HEK293 (cell line): ENCODE data around the gene RNF217.
A peak's percentile ranks its signal among the peaks of the same experiment; 100 is the strongest.

Source experiments
- CTCF ChIA-PET: fragments of 350-600 bp; formaldehyde crosslinking; extraction: SDS; loops from one replicate; lab custom pipeline; 2021; ENCODE audit warnings: antibody characterized with exemption; lab: Yijun Ruan, JAX
- POLR2A ChIA-PET: fragments of 300-600 bp; formaldehyde crosslinking; extraction: SDS; loops from one replicate; lab custom pipeline; 2020; ENCODE audit warnings: antibody characterized with exemption, inconsistent platforms; lab: Yijun Ruan, JAX
- H3K27ac ChIP-seq: fragments of 200-500 bp; sonication (Bioruptor generic); 2 replicates; pipeline ENCODE4 v1.5.1; 2014; ENCODE audit warnings: low read depth, low read length, control low read depth, inconsistent platforms; ENCODE audit errors: extremely low read depth
- H3K36me3 ChIP-seq, 2 experiments: fragments of 200-500 bp in 1 of 2; sonication (Bioruptor generic) in 1 of 2; 1 replicate in 1 of 2; 2 replicates in 1 of 2; pipeline ENCODE4 v1.5.1; 2014 to 2017; ENCODE audit warnings: inconsistent platforms in 2 of 2, low read length in 2 of 2; ENCODE audit not compliant: control insufficient read depth in 2 of 2, insufficient read depth in 1 of 2
- H3K4me1 ChIP-seq: fragments of 200-500 bp; sonication (Bioruptor generic); 2 replicates; pipeline ENCODE4 v1.5.1; 2014; ENCODE audit warnings: mild to moderate bottlenecking, low read length, inconsistent platforms; ENCODE audit not compliant: control insufficient read depth, insufficient read depth
- H3K4me3 ChIP-seq: 2 replicates; pipeline ENCODE4 v1.5.1; 2011; ENCODE audit warnings: low read depth, mild to moderate bottlenecking, control low read depth, low read length, moderate library complexity
- H3K9me3 ChIP-seq: fragments of 200-500 bp; sonication (Bioruptor generic); 2 replicates; pipeline ENCODE4 v1.5.1; 2014; ENCODE audit warnings: low read depth, low read length, inconsistent platforms; ENCODE audit not compliant: control insufficient read depth, insufficient read depth
- EGR2 ChIP-seq: fragments of 450-650 bp; formaldehyde crosslinking; IDR thresholded peaks from 2 replicates; pipeline ENCODE4 v1.5.1; 2016; ENCODE audit warnings: low read depth, missing biosample characterization, missing genetic modification characterization
- FEZF1 ChIP-seq: fragments of 450-650 bp; formaldehyde crosslinking; IDR thresholded peaks from 2 replicates; pipeline ENCODE4 v1.5.1; 2016; ENCODE audit warnings: missing biosample characterization, missing genetic modification characterization
- PBX3 ChIP-seq: sonication (generic); formaldehyde crosslinking; IDR thresholded peaks from 2 replicates; pipeline ENCODE4 v1.8.1; 2022; ENCODE audit warnings: mild to moderate bottlenecking, moderate library complexity, missing genetic modification reagents
- PRDM10 ChIP-seq: fragments of 450-650 bp; formaldehyde crosslinking; IDR thresholded peaks from 2 replicates; pipeline ENCODE4 v1.5.1; 2016; ENCODE audit warnings: missing biosample characterization, missing genetic modification characterization
- PRDM2 ChIP-seq: fragments of 450-650 bp; formaldehyde crosslinking; IDR thresholded peaks from 2 replicates; pipeline ENCODE4 v1.5.1; 2016; ENCODE audit warnings: missing biosample characterization, missing genetic modification characterization, borderline replicate concordance
- PRDM6 ChIP-seq: fragments of 450-650 bp; formaldehyde crosslinking; IDR thresholded peaks from 2 replicates; pipeline ENCODE4 v1.5.1; 2017; ENCODE audit warnings: missing biosample characterization, missing genetic modification characterization
- TCF7L2 ChIP-seq: IDR thresholded peaks from 2 replicates; pipeline ENCODE4 v1.6.1; 2011; ENCODE audit warnings: low read depth, mild to moderate bottlenecking, inconsistent platforms, low read length, moderate library complexity, borderline replicate concordance
- ZNF148 ChIP-seq: fragments of 450-650 bp; formaldehyde crosslinking; IDR thresholded peaks from 2 replicates; pipeline ENCODE4 v1.5.0; 2017; ENCODE audit warnings: missing biosample characterization, missing genetic modification characterization, borderline replicate concordance
- ZNF354C ChIP-seq: fragments of 450-650 bp; formaldehyde crosslinking; IDR thresholded peaks from 2 replicates; pipeline ENCODE4 v1.5.1; 2016; ENCODE audit warnings: missing biosample characterization, missing genetic modification characterization, low read depth, borderline replicate concordance
- ZNF423 ChIP-seq: fragments of 450-650 bp; formaldehyde crosslinking; IDR thresholded peaks from 2 replicates; pipeline ENCODE4 v1.5.1; 2016; ENCODE audit warnings: missing biosample characterization, missing genetic modification characterization

Gene RNF217

GRCh38 chr6:125057392-125058246, 95.4 kb downstream of the RNF217 start:
- TF ChIP-seq ZNF148 (no peak), PRDM10 (tag by site-specific recombination) (peak; percentile 29; the same call in 1 of the 2 replicates)
- ChIA-PET CTCF (interaction anchor here (0.6 to 1.7 kb wide), 2 partner anchors 10 to 229 kb away, joined by 3 to 6 read pairs; no protein-coding TSS in a partner anchor), POLR2A (no interaction called here)
- Histone ChIP-seq H3K4me1 (peaks cover 30% of the 10 kb centered on the region), H3K4me3 (no peak overlapping the region), H3K27ac (no peak overlapping the region), H3K36me3 (no peaks in the 10 kb centered on the region), H3K9me3 (no peaks in the 10 kb centered on the region)

GRCh38 chr6:125058546-125058945, 96.3 kb downstream of the RNF217 start:
- Histone ChIP-seq H3K4me3 (no peak overlapping the region), H3K9me3 (no peaks in the 10 kb centered on the region)
- no peak for TF ChIP-seq PRDM2
- no peak for TF ChIP-seq ZNF354C (tag by site-specific recombination)
- no peak for TF ChIP-seq EGR2 (tag by site-specific recombination)
- TF ChIP-seq, all 188 proteins: peak for 0
- Histone ChIP-seq H3K36me3 (no peaks in the 10 kb centered on the region), H3K27ac (no peak overlapping the region), H3K4me1 (peaks cover 36% of the 10 kb centered on the region)
- ChIA-PET CTCF (interaction anchor here (0.6 to 1.7 kb wide), 3 partner anchors 9 to 228 kb away, joined by 3 to 6 read pairs (median 3); no protein-coding TSS in a partner anchor), POLR2A (no interaction called here)

- Histone ChIP-seq H3K4me3 (no peak overlapping the region), H3K27ac (no peak overlapping the region), H3K9me3 (no peaks in the 10 kb centered on the region), H3K36me3 (no peaks in the 10 kb centered on the region), H3K4me1 (peaks cover 33% of the 10 kb centered on the region)
- ChIA-PET CTCF (no interaction called here), POLR2A (no interaction called here)
- no peak for TF ChIP-seq PBX3 (CRISPR knock-in tag)
- TF ChIP-seq ZNF423: no peak
- no peak for TF ChIP-seq EGR2 (tag by site-specific recombination)
- TF ChIP-seq PRDM6 (tag by site-specific recombination): peak; percentile 36; the same call in 1 of the 2 replicates
- TF ChIP-seq TCF7L2: 0 out of 2 replicates have a peak, but pooled peaks have one; percentile 19
- TF ChIP-seq FEZF1: peak; percentile 44
Measured at GRCh38 chr6:125063307-125063706, 101.1 kb downstream of the RNF217 start.
